NCI-H2196 (cell line): Measurements from ENCODE around the gene C7.
A peak's percentile ranks its signal among the peaks of the same experiment; 100 is the strongest.
"Not testable (repeated sequence)": the region's sequence is repeated elsewhere in the genome, so short reads cannot be mapped to it uniquely, and the experiment has no call there.

Experiments
- DNase-seq: peaks from one replicate; lab custom pipeline; 2025; ENCODE audit not compliant: unreplicated experiment; lab: John Stamatoyannopoulos, UW

C7 gene

DNA sequence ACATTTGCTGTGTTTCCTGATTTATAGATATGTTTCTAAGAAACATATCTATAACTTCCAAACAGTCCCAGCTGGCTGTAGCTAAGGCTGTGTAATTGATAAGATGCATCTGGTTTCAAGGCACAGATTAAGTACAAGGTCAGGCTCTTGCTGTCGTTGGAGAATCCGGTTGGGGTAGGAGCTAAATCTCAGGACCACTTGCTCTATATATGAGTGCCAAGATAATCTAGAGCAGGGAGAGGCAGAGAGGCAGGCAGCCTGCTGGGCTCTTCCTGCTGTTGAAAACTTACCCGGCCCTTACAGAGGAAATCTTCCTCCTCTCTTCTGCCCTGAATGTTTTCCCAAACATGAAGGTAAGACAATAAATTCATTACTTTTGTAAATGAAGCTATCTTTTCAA lies at the start of gene C7:
TSS of gene C7 (plus strand) at position 234 of the 400 bp plus-strand sequence. CDS start at position 348, 114 bp downstream.
- DNase-seq, result no peak

DNA sequence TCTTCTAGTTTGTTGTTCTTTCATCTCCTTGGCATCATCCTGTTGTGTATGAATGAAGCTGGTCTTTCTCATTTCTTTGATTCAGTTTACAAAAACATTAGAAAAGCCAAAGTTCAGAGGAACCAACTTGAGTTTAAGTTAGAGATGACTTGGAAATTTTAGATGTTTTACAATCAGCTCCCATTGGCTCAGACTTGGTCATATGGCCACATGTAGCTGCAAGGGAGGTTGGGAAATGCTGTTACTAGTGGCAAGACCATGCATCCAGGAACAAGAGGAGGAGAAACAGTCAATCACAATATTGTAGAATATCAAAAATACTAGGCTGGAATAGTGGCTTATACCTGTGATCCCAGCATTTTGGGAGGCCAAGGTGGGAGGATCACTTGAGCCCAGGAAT lies 48.6 kb upstream of the C7 start:
- no peak for DNase-seq

DNA sequence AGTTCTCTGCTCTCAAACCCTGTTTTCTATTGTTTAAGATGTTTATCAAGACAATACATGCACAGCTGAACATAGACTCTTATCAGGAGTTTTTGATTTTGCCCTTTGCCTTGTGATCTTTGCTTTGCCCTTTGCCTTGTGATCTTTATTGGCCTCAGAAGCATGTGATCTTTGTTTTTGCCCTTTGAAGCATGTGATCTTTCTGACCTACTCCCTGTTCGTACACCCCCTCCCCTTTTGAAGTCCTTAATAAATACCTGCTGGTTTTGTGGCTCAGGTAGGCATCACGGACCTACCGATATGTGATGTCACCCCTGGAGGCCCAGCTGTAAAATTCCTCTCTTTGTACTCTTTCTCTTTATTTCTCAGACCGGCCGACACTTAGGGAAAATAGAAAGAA lies 44.3 kb upstream of the C7 start:
- DNase-seq, result not testable (repeated sequence)

DNA sequence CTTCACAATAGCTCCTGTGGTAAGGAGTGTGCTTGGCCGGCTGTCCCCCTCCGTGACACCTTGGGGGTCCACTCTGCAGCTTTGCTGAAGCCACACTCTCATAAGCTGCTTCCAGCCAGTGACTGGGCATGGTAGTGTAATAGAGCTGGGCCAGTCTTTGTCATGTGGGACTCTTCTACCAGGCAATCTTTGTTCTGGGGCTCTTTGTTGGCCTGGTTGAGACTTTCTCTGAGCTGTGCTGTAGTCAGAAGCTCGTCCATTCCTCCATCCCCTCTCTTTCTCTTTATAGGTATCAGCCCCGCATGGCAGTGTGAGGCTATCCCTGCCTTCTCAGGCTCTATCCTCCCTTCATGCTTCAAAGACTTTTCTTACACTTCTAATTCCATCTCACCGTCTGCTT lies 42.5 kb upstream of the C7 start:
- no peak for DNase-seq

DNA sequence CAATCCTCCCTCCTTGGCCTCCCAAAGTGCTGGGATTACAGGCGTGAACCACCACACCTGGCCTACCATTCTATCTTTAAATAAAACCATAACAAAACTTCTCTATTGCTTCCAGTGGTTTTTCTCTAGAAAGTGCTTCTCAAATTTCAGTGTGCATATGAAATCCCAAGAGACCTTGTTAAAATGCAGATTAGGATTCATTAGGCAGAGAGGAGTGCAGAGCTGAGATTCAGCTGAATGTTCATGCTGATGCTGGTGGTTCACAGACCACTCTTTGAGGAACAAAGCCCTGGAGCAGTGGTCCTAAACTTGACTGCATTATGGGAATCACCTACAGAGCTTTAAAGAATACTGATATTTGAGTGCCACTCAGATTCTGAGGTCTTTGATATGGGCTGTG lies 39.9 kb upstream of the C7 start:
- DNase-seq, result no peak

DNA sequence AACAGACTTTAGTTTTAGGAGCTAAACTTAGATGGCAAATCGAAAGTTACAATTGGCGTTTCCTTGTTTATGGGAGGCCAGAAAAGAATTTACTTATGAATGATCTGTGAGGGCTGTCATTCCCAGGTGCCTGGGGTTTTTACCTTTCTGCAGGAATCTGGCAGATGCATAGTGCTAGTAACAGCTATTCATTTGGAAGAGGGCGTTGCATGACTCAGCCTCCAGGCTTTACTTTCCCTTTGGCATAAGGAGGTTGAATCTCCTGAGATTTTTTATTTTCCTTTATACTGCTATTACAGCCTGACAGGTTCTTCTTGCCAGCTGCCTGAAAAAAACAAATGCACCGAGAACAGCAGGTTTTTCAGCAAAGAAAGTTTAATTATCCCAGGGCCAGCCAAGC lies 38.1 kb upstream of the C7 start:
- no peak for DNase-seq

DNA sequence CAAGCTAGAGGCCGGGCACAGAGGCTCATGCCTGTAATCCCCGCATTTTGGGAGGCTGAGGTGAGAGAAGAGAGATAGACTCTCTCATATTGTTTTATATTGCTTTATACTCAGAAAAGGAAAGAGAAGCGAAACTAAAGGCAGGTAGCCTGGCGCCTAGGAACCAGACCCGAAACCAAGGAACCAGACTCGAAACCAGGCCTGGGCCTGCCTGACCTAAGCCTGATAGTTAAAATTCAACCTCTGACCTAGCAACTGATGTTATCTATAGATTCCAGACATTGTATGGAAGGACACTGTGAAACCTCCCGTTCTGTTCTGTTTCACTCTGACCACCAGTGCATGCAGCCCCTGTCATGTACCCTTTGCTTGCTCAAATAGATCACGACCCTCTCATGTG lies 37.0 kb upstream of the C7 start:
- not testable (repeated sequence) for DNase-seq

DNA sequence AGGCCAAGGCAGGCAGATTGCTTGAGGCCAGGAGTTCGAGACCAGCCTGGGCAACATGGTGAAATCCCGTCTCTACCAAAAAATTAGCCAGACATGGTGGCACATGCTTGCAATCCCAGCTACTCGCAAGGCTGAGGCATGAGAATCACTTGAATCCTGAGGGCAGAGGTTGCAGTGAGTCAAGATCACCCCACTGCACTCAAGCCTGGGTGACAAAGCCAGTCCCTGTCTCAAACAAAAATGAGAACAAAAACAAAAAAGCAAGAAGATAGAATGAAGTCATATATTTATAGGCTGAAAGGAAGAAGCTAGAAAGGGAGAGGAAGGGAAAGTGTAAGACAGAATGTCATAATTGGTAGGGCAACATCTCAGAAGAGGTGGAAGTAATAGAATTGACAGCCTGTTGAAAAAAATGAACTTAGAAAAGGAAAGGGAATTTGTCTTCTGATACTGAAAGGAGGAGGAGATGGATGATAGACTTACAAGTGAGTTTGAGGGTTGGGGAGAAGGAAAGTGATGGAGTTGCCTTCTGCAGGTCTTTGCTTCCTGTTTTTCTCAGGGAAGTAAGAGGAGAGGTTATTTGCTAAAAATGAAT lies 35.9 kb upstream of the C7 start:
- DNase-seq, result no peak

DNA sequence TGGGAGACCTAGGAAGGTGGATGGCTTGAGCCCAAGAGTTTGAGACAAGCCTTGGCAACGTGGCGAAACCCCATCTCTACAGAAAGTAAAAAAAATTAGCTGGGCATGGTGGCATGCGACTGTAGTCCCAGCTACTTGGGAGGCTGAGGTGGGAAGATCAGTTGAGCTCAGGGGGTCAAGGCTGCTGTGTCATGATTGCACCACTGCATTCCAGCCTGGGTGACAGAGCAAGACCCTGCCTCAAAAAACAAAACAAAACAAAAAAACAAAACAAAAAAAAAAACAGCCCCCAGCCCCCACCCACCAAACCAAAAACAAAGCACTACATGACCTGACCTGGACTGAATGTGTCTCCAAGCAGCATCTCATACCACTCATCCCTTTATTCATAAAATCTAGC lies 33.3 kb upstream of the C7 start:
- DNase-seq, result no peak

DNA sequence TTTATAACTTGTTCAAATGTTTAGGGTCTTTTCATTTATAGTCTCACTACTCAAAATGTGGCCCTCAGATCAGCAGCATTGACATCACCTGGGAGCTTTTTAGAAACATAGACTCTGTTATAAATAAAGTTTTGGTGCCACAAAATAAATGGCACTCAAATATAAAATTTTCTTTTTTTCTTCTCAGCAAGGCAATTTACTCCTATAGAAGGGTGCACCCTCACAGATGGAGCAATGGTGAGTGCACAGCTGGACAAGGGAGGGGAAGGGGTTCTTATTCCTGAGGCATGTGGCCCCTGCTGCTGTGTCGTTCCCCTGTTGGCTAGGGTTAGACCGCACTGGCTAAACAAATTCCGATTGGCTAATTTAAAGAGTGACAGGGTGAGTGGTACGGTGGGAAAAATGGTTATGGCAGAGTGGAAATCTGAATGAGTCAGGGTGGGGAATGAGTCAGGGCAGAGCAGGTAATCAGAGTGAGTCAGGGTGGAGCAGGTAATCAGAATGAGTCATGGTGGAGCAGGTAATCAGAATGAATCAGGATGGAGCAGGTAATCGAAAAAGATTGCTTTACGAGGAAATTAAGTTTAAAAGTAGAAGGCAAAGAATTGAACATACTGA lies 31.8 kb upstream of the C7 start:
- no peak for DNase-seq

DNA sequence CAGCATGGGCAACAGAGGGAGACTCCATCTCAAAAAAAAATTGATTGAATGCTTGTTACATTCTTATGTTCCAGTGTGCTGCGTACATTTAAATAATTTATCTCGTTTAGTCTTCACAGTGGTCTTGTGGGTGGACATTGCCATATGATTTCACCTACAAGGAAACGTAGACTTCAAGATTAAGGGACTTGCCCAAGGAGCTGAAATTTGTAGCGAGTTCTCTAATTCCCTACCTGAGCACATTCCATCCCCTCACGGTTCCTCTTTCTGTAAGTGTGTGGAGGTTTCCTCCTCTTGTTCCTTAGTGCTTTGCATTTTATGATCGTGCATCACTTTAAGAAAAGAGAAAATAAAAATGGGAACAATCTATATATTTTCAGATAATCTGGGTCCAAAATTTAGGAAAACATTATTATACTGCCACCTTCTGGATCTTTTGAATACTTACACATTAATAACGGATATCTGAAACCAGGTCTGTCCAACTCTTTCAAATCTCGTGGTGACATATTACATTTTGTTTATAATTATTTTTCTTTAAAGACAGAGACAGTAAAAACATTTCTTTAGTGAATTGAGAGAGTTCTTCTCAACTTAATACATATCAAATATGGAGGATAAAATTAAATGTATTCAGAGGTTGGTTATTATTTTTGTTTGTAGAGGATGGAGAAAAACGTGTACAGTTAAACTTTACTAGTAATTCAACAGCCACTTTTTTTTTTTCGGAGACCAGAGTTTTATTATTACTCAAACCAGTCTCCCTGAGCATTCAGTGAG lies 29.9 kb upstream of the C7 start:
- DNase-seq, result peak; percentile 41

DNA sequence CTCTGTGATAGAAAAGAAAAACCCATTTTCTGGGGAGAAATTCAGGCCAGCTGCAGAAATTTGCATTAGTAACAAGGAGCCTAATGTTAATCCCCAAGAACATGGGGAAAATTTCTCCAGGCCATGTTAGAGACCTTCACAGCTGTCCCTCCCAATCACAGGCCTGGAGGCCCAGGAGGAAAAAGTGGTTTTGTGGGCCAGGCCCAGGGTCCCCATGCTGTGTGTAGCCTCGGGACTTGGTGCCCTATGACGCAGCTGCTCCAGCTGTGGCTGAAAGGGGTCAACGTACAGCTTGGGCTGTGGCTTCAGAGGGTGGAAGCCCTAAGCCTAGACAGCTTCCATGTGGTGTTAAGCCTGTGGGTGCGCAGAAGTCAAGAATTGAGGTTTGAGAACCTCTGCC lies 27.0 kb upstream of the C7 start:
- no peak for DNase-seq

DNA sequence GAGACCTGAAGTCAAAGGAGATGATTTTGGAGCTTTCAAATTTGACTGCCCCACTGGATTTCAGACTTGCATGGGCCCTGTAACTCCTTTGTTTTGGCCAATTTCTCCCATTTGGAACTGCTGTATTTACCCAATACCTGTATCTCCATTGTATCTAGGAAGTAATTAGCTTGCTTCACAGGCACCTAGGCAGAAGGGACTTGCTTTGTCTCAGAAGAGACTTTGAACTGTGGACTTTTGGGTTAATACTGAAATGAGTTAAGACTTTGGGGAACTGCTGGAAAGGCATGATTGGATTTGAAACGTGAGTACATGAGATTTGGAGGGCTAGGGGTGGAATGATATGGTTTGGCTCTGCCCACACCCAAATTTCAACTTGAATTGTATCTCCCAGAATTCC lies 26.2 kb upstream of the C7 start:
- not testable (repeated sequence) for DNase-seq

DNA sequence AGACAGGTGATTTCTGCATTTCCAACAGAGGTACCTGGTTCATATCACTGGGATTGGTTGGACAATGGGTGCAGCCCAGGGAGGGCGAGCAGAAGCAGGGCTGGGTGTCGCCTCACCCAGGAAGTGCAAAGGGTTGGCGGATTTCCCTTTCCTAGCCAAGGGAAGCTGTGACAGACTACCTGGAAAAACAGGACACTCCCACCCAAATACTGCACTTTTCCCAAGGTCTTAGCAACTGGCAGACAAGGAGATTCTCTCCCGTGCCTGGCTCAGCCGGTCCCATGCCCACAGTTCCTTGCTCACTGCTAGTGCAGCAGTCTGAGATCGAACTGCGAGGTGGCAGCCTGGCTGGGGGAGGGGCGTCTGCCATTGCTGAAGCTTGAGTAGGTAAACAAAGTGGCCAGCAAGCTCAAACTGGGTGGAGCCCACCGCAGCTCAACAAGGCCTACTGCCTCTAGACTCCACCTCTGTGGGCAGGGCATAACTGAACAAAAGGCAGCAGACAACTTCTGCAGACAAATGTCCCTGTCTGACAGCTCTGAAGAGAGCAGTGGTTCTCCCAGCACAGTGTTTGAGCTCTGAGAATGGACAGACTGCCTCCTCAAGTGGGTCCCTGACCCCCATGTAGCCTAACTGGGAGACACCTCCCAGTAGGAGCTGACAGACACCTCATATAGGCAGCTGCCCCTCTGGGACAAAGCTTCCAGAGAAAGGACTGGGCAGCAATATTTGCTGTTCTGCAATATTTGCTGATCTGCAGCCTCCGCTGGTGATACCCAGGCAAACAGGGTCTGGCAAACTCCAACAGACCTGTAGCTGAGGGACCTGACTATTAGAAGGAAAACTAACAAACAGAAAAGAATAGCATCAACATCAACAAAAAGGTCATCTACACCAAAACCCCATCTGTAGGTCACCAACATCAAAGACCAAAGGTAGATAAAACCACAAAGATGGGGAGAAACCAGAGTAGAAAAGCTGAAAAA lies 13.6 kb upstream of the C7 start:
- DNase-seq, result not testable (repeated sequence)

DNA sequence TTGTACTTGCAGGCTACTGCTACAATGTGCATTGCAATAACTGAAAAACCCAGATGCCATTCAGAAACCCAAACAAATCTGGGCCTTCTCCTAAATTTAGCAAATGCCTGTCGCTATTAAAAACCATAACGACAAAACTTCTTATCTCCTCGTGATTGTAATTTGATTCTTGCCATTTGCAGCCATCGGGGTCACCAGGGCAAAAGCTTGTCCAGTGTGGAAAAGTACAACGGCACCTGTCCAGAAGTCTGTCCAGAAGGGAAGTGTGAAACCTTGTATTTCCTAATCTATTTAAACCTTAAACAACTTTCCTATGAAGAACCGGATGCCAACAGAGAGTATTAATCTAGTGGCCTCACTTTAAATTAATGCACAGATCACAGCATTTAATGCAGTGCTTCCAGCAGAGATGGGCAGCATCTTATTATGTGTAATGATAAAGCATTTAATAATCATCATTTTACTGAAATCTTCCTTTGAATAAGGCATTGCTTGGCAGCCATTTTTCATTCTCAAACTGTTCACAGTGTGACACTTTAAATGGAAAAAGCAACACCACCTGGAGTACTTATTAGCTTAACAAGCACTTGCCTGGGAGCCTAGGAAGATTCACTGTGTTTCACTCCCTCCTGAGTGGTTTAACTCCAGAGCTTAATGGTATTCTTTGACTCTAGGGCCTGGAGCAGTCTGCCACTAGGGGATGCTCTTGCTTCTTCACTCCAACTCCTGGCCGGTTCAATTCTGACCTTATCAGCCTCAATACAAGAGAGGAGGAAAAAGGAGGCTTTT lies 4.9 kb upstream of the C7 start:
- peak; percentile 61 for DNase-seq

DNA sequence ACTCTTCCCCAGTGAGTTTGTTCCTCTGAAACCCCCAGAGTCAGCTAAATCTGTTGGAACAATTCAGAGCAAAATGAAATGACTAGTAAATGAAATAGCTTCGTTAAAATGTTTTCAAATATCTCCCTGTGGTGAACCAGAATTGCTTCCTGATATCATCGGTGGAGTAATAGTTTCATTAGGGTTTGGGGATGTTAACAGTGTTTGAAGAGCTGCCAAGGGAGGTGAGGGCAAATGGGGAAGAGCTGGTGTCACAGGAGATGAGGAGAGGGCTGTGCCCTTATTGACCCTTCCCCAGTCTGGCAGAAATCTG lies 4.3 kb upstream of the C7 start:
- DNase-seq, result no peak

DNA sequence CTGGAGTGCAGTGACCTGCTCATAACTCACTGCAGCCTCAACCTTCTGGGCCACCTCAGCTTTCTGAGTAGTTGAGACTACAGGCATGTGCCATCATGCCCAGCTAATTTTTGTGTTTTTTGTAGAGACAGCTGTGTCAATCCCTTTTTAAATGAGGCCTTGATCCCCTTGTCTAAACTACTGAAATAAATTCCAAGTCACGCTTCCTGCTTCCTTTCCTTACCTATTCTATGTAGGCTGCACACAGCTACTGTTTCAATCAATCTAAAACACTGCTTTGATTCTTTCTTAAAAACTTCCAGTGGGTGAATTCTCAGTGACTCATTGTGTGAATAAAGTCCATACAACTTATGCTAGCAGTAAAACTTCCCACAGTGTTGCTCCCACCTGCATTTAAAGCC lies 2.9 kb upstream of the C7 start:
- DNase-seq, result no peak

DNA sequence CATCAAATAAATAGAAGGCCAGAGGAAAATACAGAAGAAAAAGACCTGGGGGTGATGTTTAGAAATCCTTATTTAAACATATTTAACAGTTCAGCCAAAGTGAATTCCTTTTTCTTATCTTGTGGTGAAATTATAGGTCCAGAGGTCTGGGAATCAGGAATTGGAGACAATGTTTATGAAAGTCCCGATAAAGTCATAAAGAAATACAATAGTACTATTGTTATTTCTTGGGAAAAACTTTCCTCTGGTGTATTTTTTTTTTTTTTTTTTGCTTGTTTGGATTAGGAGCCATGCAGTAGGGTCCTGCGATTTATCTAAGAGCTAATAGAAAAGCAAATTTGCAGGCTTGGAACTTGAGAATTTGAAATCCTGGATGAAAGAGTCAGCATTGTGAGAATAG lies 426 bp downstream of the C7 start:
- DNase-seq, result no peak

DNA sequence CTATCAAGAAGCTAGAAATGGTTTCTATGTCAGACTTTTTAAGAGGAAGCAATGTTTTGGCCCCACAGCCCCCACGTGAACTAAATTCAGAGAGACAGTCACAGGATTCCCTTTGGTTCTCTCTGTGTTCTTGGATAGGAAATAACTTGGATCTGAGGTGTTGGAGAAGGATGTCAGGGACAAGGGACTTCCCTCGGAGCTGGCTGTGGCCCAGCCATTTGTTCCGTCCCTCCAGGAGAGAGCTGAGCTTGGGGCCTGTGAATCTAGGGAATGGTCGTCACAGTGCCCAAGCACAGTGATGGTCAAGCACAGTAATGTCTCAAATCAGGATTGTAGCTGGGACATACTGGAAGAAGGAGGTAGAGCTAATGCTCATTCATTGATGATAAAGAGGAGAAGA lies 2.0 kb downstream of the C7 start:
- no peak for DNase-seq

DNA sequence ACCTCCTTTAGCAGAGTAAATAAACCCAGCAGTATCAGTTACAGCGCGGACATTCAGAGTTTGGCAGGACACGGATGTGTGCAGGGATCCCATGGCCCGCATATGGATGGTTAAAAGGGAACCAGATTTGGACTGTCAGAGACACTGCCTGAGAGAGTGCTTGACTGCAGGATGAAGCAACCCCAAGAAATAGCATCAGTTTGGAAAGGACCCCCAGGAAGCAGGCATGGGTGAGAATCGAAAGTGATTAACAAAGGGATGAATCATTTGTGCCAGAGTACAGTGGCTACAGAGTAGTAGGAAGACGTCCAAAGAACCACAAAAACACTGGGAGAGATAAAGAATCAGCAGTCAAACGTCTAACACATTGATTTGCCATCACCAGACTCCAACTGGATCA lies 5.5 kb downstream of the C7 start:
- DNase-seq, result no peak
